ENCODE data around the gene ZSCAN16. TPM values are rescaled to one million over a fixed set of nuclear protein-coding genes. Genes with fewer than 3 reads are reported as not detected.
"Not testable (repeated sequence)": the region's sequence is repeated elsewhere in the genome, so short reads cannot be mapped to it uniquely, and the experiment has no call there.

ZSCAN16 gene
- polyA plus RNA-seq, 1 experiment = 3.2 TPM

- DNase-seq (ENCODE audit: low read depth, low spot score) = no peak
- ChIA-PET POLR2A (no interaction called here), CTCF (no interaction called here)
- no peaks in the 10 kb centered on the region for H3K27me3 ChIP-seq (ENCODE audit: control insufficient read depth, insufficient read depth, low read length)
- no peak overlapping the region for H3K27ac ChIP-seq (ENCODE audit: low read depth, low read length)
- no peaks in the 10 kb centered on the region; the same call in 1 of the 2 replicates for H3K9me3 ChIP-seq (ENCODE audit: control insufficient read depth, insufficient read depth, low read length)
- H3K4me3 ChIP-seq (ENCODE audit: low read depth, low read length) = peak overlapping the region; percentile 76
- TF ChIP-seq, protein P1, sequence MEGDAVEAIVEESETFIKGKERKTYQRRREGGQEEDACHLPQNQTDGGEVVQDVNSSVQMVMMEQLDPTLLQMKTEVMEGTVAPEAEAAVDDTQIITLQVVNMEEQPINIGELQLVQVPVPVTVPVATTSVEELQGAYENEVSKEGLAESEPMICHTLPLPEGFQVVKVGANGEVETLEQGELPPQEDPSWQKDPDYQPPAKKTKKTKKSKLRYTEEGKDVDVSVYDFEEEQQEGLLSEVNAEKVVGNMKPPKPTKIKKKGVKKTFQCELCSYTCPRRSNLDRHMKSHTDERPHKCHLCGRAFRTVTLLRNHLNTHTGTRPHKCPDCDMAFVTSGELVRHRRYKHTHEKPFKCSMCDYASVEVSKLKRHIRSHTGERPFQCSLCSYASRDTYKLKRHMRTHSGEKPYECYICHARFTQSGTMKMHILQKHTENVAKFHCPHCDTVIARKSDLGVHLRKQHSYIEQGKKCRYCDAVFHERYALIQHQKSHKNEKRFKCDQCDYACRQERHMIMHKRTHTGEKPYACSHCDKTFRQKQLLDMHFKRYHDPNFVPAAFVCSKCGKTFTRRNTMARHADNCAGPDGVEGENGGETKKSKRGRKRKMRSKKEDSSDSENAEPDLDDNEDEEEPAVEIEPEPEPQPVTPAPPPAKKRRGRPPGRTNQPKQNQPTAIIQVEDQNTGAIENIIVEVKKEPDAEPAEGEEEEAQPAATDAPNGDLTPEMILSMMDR (IDR thresholded peaks at IDR 0.05; ENCODE audit: low read depth, low read length) = no peak
These were observed 43.0 kb upstream of the ZSCAN16 start for GRCh38 chr6:28081486-28081751.

GRCh38 chr6:28082939-28083338, 41.5 kb upstream of the ZSCAN16 start:
- Histone ChIP-seq H3K27ac (ENCODE audit: low read depth, low read length) (no peak overlapping the region), H3K9me3 (ENCODE audit: control insufficient read depth, insufficient read depth, low read length) (no peaks in the 10 kb centered on the region; the same call in 1 of the 2 replicates), H3K27me3 (ENCODE audit: control insufficient read depth, insufficient read depth, low read length) (no peaks in the 10 kb centered on the region), H3K4me3 (ENCODE audit: low read depth, low read length) (no peak overlapping the region)
- ChIA-PET POLR2A (no interaction called here), CTCF (no interaction called here)
- DNase-seq (ENCODE audit: low read depth, low spot score) = no peak
- TF ChIP-seq, protein P1 (IDR thresholded peaks at IDR 0.05; ENCODE audit: low read depth, low read length) = no peak

DNA sequence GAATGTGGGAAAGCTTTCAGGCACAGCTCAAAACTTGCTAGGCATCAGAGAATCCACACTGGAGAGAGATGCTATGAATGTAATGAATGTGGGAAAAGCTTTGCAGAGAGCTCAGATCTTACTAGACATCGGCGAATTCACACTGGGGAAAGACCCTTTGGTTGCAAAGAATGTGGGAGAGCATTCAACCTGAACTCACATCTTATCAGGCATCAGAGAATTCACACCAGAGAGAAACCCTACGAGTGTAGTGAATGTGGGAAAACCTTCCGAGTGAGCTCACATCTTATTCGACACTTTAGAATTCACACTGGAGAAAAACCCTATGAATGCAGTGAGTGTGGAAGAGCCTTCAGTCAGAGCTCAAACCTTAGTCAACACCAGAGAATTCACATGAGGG, 35.4 kb upstream of the ZSCAN16 start:
- POLR2A ChIA-PET = no interaction called here
- peaks cover 7% of the 10 kb centered on the region for H3K9me3 ChIP-seq (ENCODE audit: control insufficient read depth, insufficient read depth, low read length)
- TF ChIP-seq, protein P1 (IDR thresholded peaks at IDR 0.05; ENCODE audit: low read depth, low read length) = no peak
- no peak for DNase-seq (ENCODE audit: low read depth, low spot score)
- H3K27ac ChIP-seq (ENCODE audit: low read depth, low read length) = no peak overlapping the region
- CTCF ChIA-PET = interaction anchor here (1.4 kb wide), 1 partner anchor 15 kb away, joined by 5 read pairs; no protein-coding TSS in a partner anchor
- H3K4me3 ChIP-seq (ENCODE audit: low read depth, low read length) = no peak overlapping the region
- no peaks in the 10 kb centered on the region for H3K27me3 ChIP-seq (ENCODE audit: control insufficient read depth, insufficient read depth, low read length)

DNA sequence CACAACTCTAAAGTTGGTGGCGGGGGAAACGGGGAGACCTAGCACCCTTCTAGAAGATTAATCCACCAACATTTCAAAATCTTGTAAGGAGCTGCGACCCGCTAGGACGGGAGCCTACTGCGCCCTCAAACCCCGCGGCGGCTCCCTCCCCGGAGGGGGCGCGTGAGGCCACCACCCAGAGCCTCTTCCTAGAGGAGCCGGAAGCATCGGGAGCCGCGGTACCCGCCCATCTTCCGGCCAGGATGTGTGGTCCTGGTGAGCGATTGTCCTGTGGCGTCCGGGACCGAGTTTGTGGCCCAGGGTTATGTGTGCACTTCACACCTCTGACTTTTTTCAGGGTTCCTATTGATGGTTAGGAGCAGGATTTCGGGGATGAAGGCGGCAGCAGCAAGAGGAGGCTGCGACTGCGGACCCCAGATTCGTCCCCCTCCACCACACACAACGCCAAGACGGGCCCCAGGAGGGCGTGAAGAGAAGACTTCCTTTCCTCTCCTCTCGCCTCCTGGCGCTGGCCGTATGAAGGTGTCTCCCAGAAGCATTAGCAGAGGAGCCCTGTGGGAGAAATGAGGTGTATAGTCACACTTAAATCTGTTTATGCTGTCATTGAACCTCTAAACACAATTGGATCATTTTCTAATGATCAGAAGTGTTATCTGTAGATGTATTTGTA, 33.4 kb upstream of the ZSCAN16 start:
- CTCF ChIA-PET = interaction anchor here (5.0 kb wide), 1 partner anchor 14 kb away, joined by 20 read pairs; no protein-coding TSS in a partner anchor
- no peak for DNase-seq (ENCODE audit: low read depth, low spot score)
- peak overlapping the region; percentile 54 for H3K4me3 ChIP-seq (ENCODE audit: low read depth, low read length)
- no peaks in the 10 kb centered on the region for H3K27me3 ChIP-seq (ENCODE audit: control insufficient read depth, insufficient read depth, low read length)
- peaks cover 7% of the 10 kb centered on the region for H3K9me3 ChIP-seq (ENCODE audit: control insufficient read depth, insufficient read depth, low read length)
- no peak overlapping the region for H3K27ac ChIP-seq (ENCODE audit: low read depth, low read length)
- TF ChIP-seq, protein P1 (IDR thresholded peaks at IDR 0.05; ENCODE audit: low read depth, low read length) = no peak
- POLR2A ChIA-PET = no interaction called here

- H3K27ac ChIP-seq (ENCODE audit: low read depth, low read length); H3K27me3 ChIP-seq (ENCODE audit: control insufficient read depth, insufficient read depth, low read length); H3K4me3 ChIP-seq (ENCODE audit: low read depth, low read length); CTCF ChIA-PET; H3K9me3 ChIP-seq (ENCODE audit: control insufficient read depth, insufficient read depth, low read length); DNase-seq (ENCODE audit: low read depth, low spot score); POLR2A ChIA-PET: not testable (repeated sequence)
These were observed 22.2 kb upstream of the ZSCAN16 start for GRCh38 chr6:28102222-28102621.

- POLR2A ChIA-PET, CTCF ChIA-PET: not testable (repeated sequence)
These were observed 21.7 kb upstream of the ZSCAN16 start for GRCh38 chr6:28102699-28103098.

More at GRCh38 chr6:28102699-28103098, 21.7 kb upstream of the ZSCAN16 start:
- not testable (repeated sequence) for H3K27me3 ChIP-seq (ENCODE audit: control insufficient read depth, insufficient read depth, low read length); H3K27ac ChIP-seq (ENCODE audit: low read depth, low read length); H3K4me3 ChIP-seq (ENCODE audit: low read depth, low read length); DNase-seq (ENCODE audit: low read depth, low spot score); H3K9me3 ChIP-seq (ENCODE audit: control insufficient read depth, insufficient read depth, low read length)

Data from AG04450 (cell line).